HCT116 (cell line): ENCODE results near the gene MEGF10. TPM values are rescaled to one million over a fixed set of nuclear protein-coding genes. Genes with fewer than 3 reads are reported as not detected.

Experiments
- ATAC-seq: fragments of 200-7000 bp; cut with Tn5 transposase; 2 replicates; pipeline ENCODE4 v1.9.1; 2020; ENCODE audit warnings: mild to moderate bottlenecking, moderate library complexity
- BruUV-seq: library from RNA; stranded (reverse); fragments of 400-500 nt; replicated peaks from 2 replicates; lab custom pipeline; 2021; lab: Mats Ljungman, UMichigan
- CTCF ChIA-PET: fragments of 300-600 bp; sonication (Branson Sonifier 250); formaldehyde crosslinking; loops from one replicate; lab custom pipeline; 2021; ENCODE audit warnings: antibody characterized with exemption; lab: Charles Lee
- POLR2A ChIA-PET: fragments of 300-600, 350-600 bp; sonication (Branson Sonifier 250); formaldehyde crosslinking; loops from one replicate; lab custom pipeline; 2021; ENCODE audit warnings: antibody characterized with exemption; lab: Charles Lee
- RAD21 ChIA-PET, 2 experiments: fragments of 300-600 bp; sonication (Branson Sonifier 250); formaldehyde crosslinking; loops; one replicate each; lab custom pipeline; 2023; ENCODE audit warnings: low total read pairs in 2 of 2; ENCODE audit not compliant: uncharacterized antibody in 2 of 2, unreplicated experiment in 2 of 2, low non-redundant PET in 1 of 2; lab: Charles Lee
- DNase-seq: peaks from one replicate; pipeline ENCODE4 v3.0.0-alpha.2; 2010; ENCODE audit warnings: low read depth, low spot score
- H2AFZ ChIP-seq: fragments of 200-600 bp; shearing (Covaris generic), sonication (generic); 2 replicates; pipeline ENCODE4 v1.6.1; 2017; ENCODE audit warnings: low read depth, mixed run types, mixed read lengths, antibody characterized with exemption, low read length; ENCODE audit not compliant: poor library complexity, severe bottlenecking
- H3K27ac ChIP-seq: 2 replicates; pipeline ENCODE4 v1.5.1; 2012; ENCODE audit warnings: low read depth, low read length
- H3K27me3 ChIP-seq: fragments of 200-600 bp; sonication (generic); 2 replicates; pipeline ENCODE4 v1.6.1; 2016; ENCODE audit warnings: mixed run types, low read length, mixed read lengths; ENCODE audit not compliant: insufficient read depth
- H3K36me3 ChIP-seq, 2 experiments: fragments of 200-500 bp in 1 of 2; fragments of 200-600 bp in 1 of 2; sonication (Bioruptor generic) in 1 of 2; sonication (generic) in 1 of 2; 2 replicates each; pipeline versions ENCODE4 v1.5.1 to v1.6.1; 2014 to 2016; ENCODE audit warnings: low read length in 2 of 2, inconsistent platforms in 1 of 2, mixed read lengths in 1 of 2, mixed run types in 1 of 2; ENCODE audit not compliant: insufficient read depth in 2 of 2, control insufficient read depth in 1 of 2
- H3K4me1 ChIP-seq, 2 experiments: fragments of 200-600 bp in 1 of 2; sonication (generic) in 1 of 2; 2 replicates each; pipeline versions ENCODE4 v1.5.1 to v1.6.1; 2012 to 2017; ENCODE audit warnings: low read length in 2 of 2, inconsistent platforms in 1 of 2, mild to moderate bottlenecking in 1 of 2, mixed read lengths in 1 of 2, mixed run types in 1 of 2, moderate library complexity in 1 of 2; ENCODE audit not compliant: insufficient read depth in 2 of 2, control insufficient read depth in 1 of 2
- H3K4me2 ChIP-seq: fragments of 200-600 bp; sonication (generic); 2 replicates; pipeline ENCODE4 v1.6.1; 2017; ENCODE audit warnings: mixed run types, low read length, mixed read lengths
- H3K4me3 ChIP-seq, 2 experiments: fragments of 200-600 bp in 1 of 2; sonication (generic) in 1 of 2; replicated peaks in 1 of 2; 2 replicates each; pipeline ENCODE4 v1.5.1; 2011 to 2016; ENCODE audit warnings: low read length in 2 of 2, control low read depth in 1 of 2, low read depth in 1 of 2, mild to moderate bottlenecking in 1 of 2, mixed read lengths in 1 of 2, mixed run types in 1 of 2
- H3K79me2 ChIP-seq: fragments of 200-600 bp; sonication (generic); 2 replicates; pipeline ENCODE4 v1.6.1; 2017; ENCODE audit warnings: mild to moderate bottlenecking, mixed run types, low read length, moderate library complexity, mixed read lengths; ENCODE audit not compliant: insufficient read depth
- H3K9ac ChIP-seq: fragments of 200-600 bp; sonication (generic); 2 replicates; pipeline ENCODE4 v1.6.1; 2016; ENCODE audit warnings: low read length, mixed read lengths
- H3K9me2 ChIP-seq: fragments of 200-600 bp; sonication (generic), shearing (Covaris generic); 2 replicates; pipeline ENCODE4 v1.6.1; 2017; ENCODE audit warnings: mixed run types, mild to moderate bottlenecking, moderate library complexity; ENCODE audit not compliant: insufficient read depth
- H3K9me3 ChIP-seq, 2 experiments: fragments of 200-500 bp in 1 of 2; fragments of 200-600 bp in 1 of 2; sonication (Bioruptor generic) in 1 of 2; sonication (generic) in 1 of 2; 2 replicates each; pipeline ENCODE4 v1.6.1; 2014 to 2017; ENCODE audit warnings: low read length in 2 of 2, mixed read lengths in 2 of 2, inconsistent platforms in 1 of 2, low read depth in 1 of 2, mild to moderate bottlenecking in 1 of 2, mixed run types in 1 of 2, moderate library complexity in 1 of 2; ENCODE audit not compliant: control insufficient read depth in 1 of 2, insufficient read depth in 1 of 2
- H4K20me1 ChIP-seq: fragments of 200-600 bp; sonication (generic), shearing (Covaris generic); 2 replicates; pipeline ENCODE4 v1.6.1; 2017; ENCODE audit warnings: mixed run types, mild to moderate bottlenecking, moderate library complexity; ENCODE audit not compliant: insufficient read depth
- ATF3 ChIP-seq: IDR thresholded peaks from 2 replicates; pipeline ENCODE4 v1.6.1; 2012
- CEBPB ChIP-seq: IDR thresholded peaks from 2 replicates; pipeline ENCODE4 v1.6.1; 2012; ENCODE audit warnings: low read depth
- FOSL1 ChIP-seq: IDR thresholded peaks from 2 replicates; pipeline ENCODE4 v1.6.1; 2012; ENCODE audit warnings: low read depth
- JUND ChIP-seq: IDR thresholded peaks from 2 replicates; pipeline ENCODE4 v1.6.1; 2012
- RAD21 ChIP-seq: IDR thresholded peaks from 2 replicates; pipeline ENCODE4 v1.6.1; 2012; ENCODE audit warnings: low read depth, mild to moderate bottlenecking
- REST ChIP-seq: IDR thresholded peaks from 2 replicates; pipeline ENCODE4 v1.6.1; 2012; ENCODE audit warnings: low read depth
- SP1 ChIP-seq: IDR thresholded peaks from 2 replicates; pipeline ENCODE4 v1.6.1; 2012; ENCODE audit warnings: low read depth
- SRF ChIP-seq: IDR thresholded peaks from 2 replicates; pipeline ENCODE4 v1.6.1; 2012; ENCODE audit warnings: low read depth
- ZBTB33 ChIP-seq: IDR thresholded peaks from 2 replicates; pipeline ENCODE4 v1.6.1; 2011; ENCODE audit warnings: mild to moderate bottlenecking, low read length, moderate library complexity; ENCODE audit not compliant: insufficient replicate concordance; ENCODE audit errors: extremely low read depth
- intact Hi-C: fragments of 100-400 bp; cut with micrococcal nuclease; formaldehyde crosslinking; loops from 2 replicates; pipeline ENCODE4 v1.10.0; 2022
- total RNA-seq: library from RNA; stranded (reverse); gene quantifications from one replicate; pipeline ENCODE4 v1.2.1, GENCODE V29; 2021; ENCODE audit not compliant: unreplicated experiment

MEGF10 gene
- total RNA-seq, 1 experiment from 2014 or later, result 0.02 TPM

GRCh38 chr5:127375124-127375523 is 84.5 kb downstream of the MEGF10 start:
- DNase-seq (no peak), ATAC-seq (no peak)
- H3K27ac ChIP-seq, result no peak overlapping the region
- no TSS peak for BruUV-seq
- POLR2A ChIA-PET, result no interaction called here
- no peaks in the 10 kb centered on the region for H3K9me2 ChIP-seq
- no peaks in the 10 kb centered on the region; a peak in 1 of 4 replicates for H3K4me1 ChIP-seq
- no peaks in the 10 kb centered on the region for H4K20me1 ChIP-seq
- RAD21 ChIA-PET, result no interaction called here
- no peak for TF ChIP-seq REST
- no peak for TF ChIP-seq SP1
- no peak for TF ChIP-seq ZBTB33
- no peak for TF ChIP-seq FOSL1
- no peak for TF ChIP-seq JUND
- TF ChIP-seq SRF, result no peak
- no peak for TF ChIP-seq CEBPB
- no peak for TF ChIP-seq RAD21
- no peak for TF ChIP-seq ATF3
- no peaks in the 10 kb centered on the region for H3K79me2 ChIP-seq
- no peak overlapping the region for H3K4me3 ChIP-seq
- H2AFZ ChIP-seq, result no peak overlapping the region
- no peaks in the 10 kb centered on the region for H3K27me3 ChIP-seq
- H3K36me3 ChIP-seq, result no peaks in the 10 kb centered on the region
- CTCF ChIA-PET, result no interaction called here
- intact Hi-C loops, result no loop called here
- H3K9ac ChIP-seq, result no peak overlapping the region
- H3K9me3 ChIP-seq, result no peaks in the 10 kb centered on the region
- no peak overlapping the region for H3K4me2 ChIP-seq
